ENCODE results near the gene GTF3C1. TPM values are rescaled to one million over a fixed set of nuclear protein-coding genes. Genes with fewer than 3 reads are reported as not detected.
A peak's percentile ranks its signal among the peaks of the same experiment; 100 is the strongest.

GTF3C1 gene
- total RNA-seq, 1 donor, result 101 TPM

DNA sequence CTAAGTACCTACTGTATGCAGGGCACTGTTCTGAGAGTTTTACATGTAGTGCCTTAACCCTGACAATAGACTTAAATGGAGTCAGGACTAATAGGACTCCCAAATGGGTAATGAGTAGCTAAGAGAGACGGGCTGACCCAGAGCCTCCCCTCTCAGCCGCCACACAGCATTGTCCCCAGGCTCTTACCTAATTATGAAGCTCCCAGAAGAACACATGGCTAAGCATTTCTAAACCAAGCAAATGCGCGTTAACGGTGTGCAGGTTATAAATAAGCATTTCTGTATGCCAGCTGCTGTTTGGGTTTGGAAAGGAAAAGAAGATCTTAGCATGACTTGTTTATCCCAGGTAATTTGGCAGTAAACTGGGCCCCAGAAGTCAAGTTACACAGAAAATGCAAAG lies 14.5 kb upstream of the GTF3C1 start:
- no peak for TF ChIP-seq CTCF (IDR thresholded peaks at IDR 0.05; ENCODE audit: insufficient read depth, low read depth, low read length)
- DNase-seq (ENCODE audit: low read depth), result no peak
- no peak overlapping the region for H3K4me3 ChIP-seq (ENCODE audit: low read depth, low read length)

GRCh38 chr16:27561216-27561615 lies 11.5 kb upstream of the GTF3C1 start:
- H3K4me3 ChIP-seq (ENCODE audit: low read depth, low read length), result no peak overlapping the region
- TF ChIP-seq CTCF (IDR thresholded peaks at IDR 0.05; ENCODE audit: insufficient read depth, low read depth, low read length), result no peak
- no peak for DNase-seq (ENCODE audit: low read depth)

GRCh38 chr16:27558932-27559331 lies 9.2 kb upstream of the GTF3C1 start:
- H3K4me3 ChIP-seq (ENCODE audit: low read depth, low read length), result no peak overlapping the region
- no peak for TF ChIP-seq CTCF (IDR thresholded peaks at IDR 0.05; ENCODE audit: insufficient read depth, low read depth, low read length)
- DNase-seq (ENCODE audit: low read depth), result no peak

GRCh38 chr16:27558434-27558833 lies 8.7 kb upstream of the GTF3C1 start:
- TF ChIP-seq CTCF (IDR thresholded peaks at IDR 0.05; ENCODE audit: insufficient read depth, low read depth, low read length), result no peak
- peak; percentile 17 for DNase-seq (ENCODE audit: low read depth)
- H3K4me3 ChIP-seq (ENCODE audit: low read depth, low read length), result no peak overlapping the region

DNA sequence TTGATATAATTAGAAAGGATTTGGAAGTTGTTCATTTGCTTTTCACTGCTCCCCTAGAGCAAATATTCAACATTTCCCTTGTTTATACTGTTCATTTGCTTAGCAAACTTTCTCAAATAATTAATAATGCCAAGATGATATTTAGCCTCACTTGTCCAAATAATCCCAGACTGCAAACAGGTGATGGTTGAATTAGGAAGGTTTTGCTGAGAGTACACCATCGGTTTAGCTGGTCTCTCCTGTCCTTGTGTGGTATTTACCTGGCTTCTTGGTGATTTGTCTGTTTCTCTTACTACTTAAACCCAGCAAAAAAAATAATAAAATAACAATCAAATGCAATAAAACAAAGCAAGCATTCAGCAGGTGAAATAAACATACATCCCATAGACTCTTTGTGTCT lies 6.8 kb upstream of the GTF3C1 start:
- DNase-seq (ENCODE audit: low read depth), result no peak
- TF ChIP-seq CTCF (IDR thresholded peaks at IDR 0.05; ENCODE audit: insufficient read depth, low read depth, low read length), result no peak

DNA sequence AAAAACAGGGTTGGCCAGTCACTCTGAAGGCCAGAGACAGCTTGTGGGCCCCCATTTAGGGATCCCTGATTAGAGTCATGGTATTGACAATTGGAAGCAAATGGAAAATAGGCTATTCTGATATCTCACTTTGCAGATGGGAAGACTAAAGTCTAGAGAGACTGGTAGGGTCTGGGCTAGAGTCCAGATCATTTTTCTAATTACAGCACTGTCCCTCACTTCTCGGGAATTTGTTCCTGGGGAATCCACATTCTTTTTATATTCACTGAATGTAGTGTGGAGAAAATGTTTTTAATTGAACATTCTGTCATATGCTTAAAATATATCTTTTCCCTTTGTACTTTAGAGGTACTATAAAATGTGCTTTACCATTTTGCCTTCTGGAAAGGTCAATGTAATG lies 1.3 kb upstream of the GTF3C1 start:
- H3K4me3 ChIP-seq (ENCODE audit: low read depth, low read length), result peak overlapping the region; percentile 100
- TF ChIP-seq CTCF (IDR thresholded peaks at IDR 0.05; ENCODE audit: insufficient read depth, low read depth, low read length), result no peak
- DNase-seq (ENCODE audit: low read depth), result no peak

More for the DNA sequence above, 6.8 kb upstream of the GTF3C1 start:
- H3K4me3 ChIP-seq (ENCODE audit: low read depth, low read length), result no peak overlapping the region

DNA sequence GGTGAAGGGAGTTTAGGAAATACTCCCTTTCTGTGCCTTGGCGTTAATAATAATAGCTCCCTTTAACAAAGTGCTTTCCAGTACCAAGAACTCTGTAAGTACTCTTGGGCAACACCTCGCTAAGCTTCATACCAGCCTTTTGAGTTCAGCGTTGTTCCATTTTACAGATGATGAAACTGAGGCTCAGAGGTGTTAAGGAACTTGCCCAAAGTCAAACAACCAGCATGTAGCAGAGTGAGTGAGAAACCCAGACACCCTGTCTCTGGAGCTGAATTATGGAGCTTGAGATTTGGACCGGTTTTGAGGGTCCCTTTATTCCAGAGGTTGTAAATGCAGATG lies 838 bp upstream of the GTF3C1 start:
- no peak for DNase-seq (ENCODE audit: low read depth)
- peak overlapping the region; percentile 100 for H3K4me3 ChIP-seq (ENCODE audit: low read depth, low read length)
- no peak for TF ChIP-seq CTCF (IDR thresholded peaks at IDR 0.05; ENCODE audit: insufficient read depth, low read depth, low read length)
